SU-DHL-6 (cell line): ENCODE results near the gene OR1E1.

Experiments
- CTCF ChIP-seq: fragments of 200-600 bp; sonication (generic); IDR thresholded peaks from one replicate; pipeline ENCODE4 v1.5.1; 2017; ENCODE audit warnings: antibody characterized with exemption, mild to moderate bottlenecking, low read length, moderate library complexity; ENCODE audit not compliant: insufficient read depth, poor library complexity, severe bottlenecking
- EZH2phosphoT487 ChIP-seq: fragments of 200-600 bp; sonication (generic), shearing (Covaris generic); conservative IDR thresholded peaks from 2 replicates; pipeline ENCODE4 v1.6.1; 2018; ENCODE audit warnings: mild to moderate bottlenecking, antibody characterized with exemption, low read length, moderate library complexity, mixed read lengths

GRCh38 chr17:3415610-3416009 lies 17.4 kb upstream of the OR1E1 start:
- TF ChIP-seq CTCF (no peak), EZH2phosphoT487 (no peak)
